WTC11 (cell line): ENCODE measurements around the gene SEMA7A. TPM values are rescaled to one million over a fixed set of nuclear protein-coding genes. Genes with fewer than 3 reads are reported as not detected.

Experiments used
- ATAC-seq: fragments of 200-7000 bp; cut with Tn5 transposase; 2 replicates; pipeline ENCODE4 v1.10.0; 2021; ENCODE audit warnings: mild to moderate bottlenecking, moderate library complexity
- CTCF ChIA-PET: fragments of 300-600 bp; sonication (Branson Sonifier 250); formaldehyde crosslinking; loops from one replicate; lab custom pipeline; 2021; ENCODE audit warnings: antibody characterized with exemption; lab: Charles Lee
- POLR2A ChIA-PET: fragments of 350-600 bp; sonication (Branson Sonifier 250); formaldehyde crosslinking; loops from one replicate; lab custom pipeline; 2021; ENCODE audit warnings: antibody characterized with exemption; lab: Charles Lee
- DNase-seq: peaks from one replicate; pipeline ENCODE4 v3.0.0; 2021; ENCODE audit warnings: low spot score
- H3K27ac Mint-ChIP-seq: 2 replicates; pipeline ENCODE4 v1.8.0; 2021; ENCODE audit warnings: mixed read lengths
- H3K27me3 Mint-ChIP-seq: 2 replicates; pipeline ENCODE4 v1.8.0; 2021; ENCODE audit warnings: low read depth, mild to moderate bottlenecking, moderate library complexity, mixed read lengths
- H3K36me3 Mint-ChIP-seq: 2 replicates; pipeline ENCODE4 v1.8.0; 2021; ENCODE audit warnings: mixed read lengths
- H3K4me1 Mint-ChIP-seq: 2 replicates; pipeline ENCODE4 v1.8.0; 2022; ENCODE audit warnings: mixed read lengths
- H3K4me3 Mint-ChIP-seq: 2 replicates; pipeline ENCODE4 v1.8.0; 2021; ENCODE audit warnings: mild to moderate bottlenecking, moderate library complexity, mixed read lengths
- H3K9me3 Mint-ChIP-seq: 2 replicates; pipeline ENCODE4 v1.8.0; 2021; ENCODE audit warnings: mixed read lengths
- CBFB ChIP-seq: sonication (generic); formaldehyde crosslinking; IDR thresholded peaks from 2 replicates; pipeline ENCODE4 v1.8.1; 2022; ENCODE audit warnings: mild to moderate bottlenecking, low read depth, missing genetic modification reagents
- CREM ChIP-seq: sonication (generic); formaldehyde crosslinking; IDR thresholded peaks from 2 replicates; pipeline ENCODE4 v1.8.1; 2022; ENCODE audit warnings: mild to moderate bottlenecking, missing genetic modification reagents, moderate library complexity
- E2F5 ChIP-seq: sonication (generic); formaldehyde crosslinking; IDR thresholded peaks from 2 replicates; pipeline ENCODE4 v1.8.1; 2022; ENCODE audit warnings: mild to moderate bottlenecking, moderate library complexity, missing genetic modification reagents
- ESRRA ChIP-seq: sonication (generic); formaldehyde crosslinking; IDR thresholded peaks from 2 replicates; pipeline ENCODE4 v1.8.1; 2022; ENCODE audit warnings: mild to moderate bottlenecking, missing genetic modification reagents, borderline replicate concordance
- FOXP1 ChIP-seq: sonication (generic); formaldehyde crosslinking; IDR thresholded peaks from 2 replicates; pipeline ENCODE4 v1.8.0; 2022; ENCODE audit warnings: missing genetic modification reagents, mild to moderate bottlenecking, moderate library complexity, borderline replicate concordance
- JUN ChIP-seq: sonication (generic); formaldehyde crosslinking; IDR thresholded peaks from 2 replicates; pipeline ENCODE4 v1.8.0; 2023; ENCODE audit warnings: mild to moderate bottlenecking, missing genetic modification reagents
- MXD4 ChIP-seq: fragments of 250-450 bp; sonication (Bioruptor Pico); IDR thresholded peaks from 2 replicates; pipeline ENCODE4 v1.8.0; 2021; ENCODE audit warnings: mild to moderate bottlenecking, moderate library complexity, borderline replicate concordance
- NFE2L1 ChIP-seq: sonication (generic); formaldehyde crosslinking; IDR thresholded peaks from 2 replicates; pipeline ENCODE4 v1.8.1; 2023; ENCODE audit warnings: missing genetic modification reagents
- NR2C2 ChIP-seq: sonication (generic); formaldehyde crosslinking; IDR thresholded peaks from 2 replicates; pipeline ENCODE4 v1.8.0; 2022; ENCODE audit warnings: mild to moderate bottlenecking, missing genetic modification reagents
- SMAD4 ChIP-seq: sonication (generic); formaldehyde crosslinking; IDR thresholded peaks from 2 replicates; pipeline ENCODE4 v1.8.0; 2022; ENCODE audit warnings: mild to moderate bottlenecking, missing genetic modification reagents
- SOX15 ChIP-seq: fragments of 250-450 bp; sonication (Bioruptor Pico); IDR thresholded peaks from 2 replicates; pipeline ENCODE4 v1.9.0; 2021; ENCODE audit warnings: mild to moderate bottlenecking
- TEAD1 ChIP-seq: sonication (generic); formaldehyde crosslinking; IDR thresholded peaks from 2 replicates; pipeline ENCODE4 v1.8.0; 2022; ENCODE audit warnings: mild to moderate bottlenecking, missing genetic modification reagents
- TEAD4 ChIP-seq: sonication (generic); formaldehyde crosslinking; IDR thresholded peaks from 2 replicates; pipeline ENCODE4 v1.8.0; 2022; ENCODE audit warnings: mild to moderate bottlenecking, missing genetic modification reagents
- ZNF396 ChIP-seq: fragments of 250-450 bp; sonication (Bioruptor Pico); IDR thresholded peaks from 2 replicates; pipeline ENCODE4 v1.8.0; 2021; ENCODE audit warnings: mild to moderate bottlenecking, moderate library complexity, borderline replicate concordance
- total RNA-seq: library from RNA; stranded (reverse); gene quantifications from 3 replicates; pipeline ENCODE4 v1.2.3, GENCODE V29; 2021
- TF ChIP-seq, protein P1 (sequence below): sonication (generic); formaldehyde crosslinking; IDR thresholded peaks from 2 replicates; pipeline ENCODE4 v1.8.1; 2023; ENCODE audit warnings: mild to moderate bottlenecking, missing genetic modification reagents
- TF ChIP-seq, protein P2 (sequence below): sonication (generic); formaldehyde crosslinking; IDR thresholded peaks from 2 replicates; pipeline ENCODE4 v1.8.1; 2023; ENCODE audit warnings: mild to moderate bottlenecking, missing genetic modification reagents, borderline replicate concordance
- TF ChIP-seq, protein P3 (sequence below): fragments of 250-450 bp; sonication (Bioruptor Pico); IDR thresholded peaks from 2 replicates; pipeline ENCODE4 v1.8.0; 2021; ENCODE audit warnings: mild to moderate bottlenecking
- TF ChIP-seq, protein P4 (sequence below): sonication (generic); formaldehyde crosslinking; IDR thresholded peaks from 2 replicates; pipeline ENCODE4 v1.8.0; 2023; ENCODE audit warnings: mild to moderate bottlenecking, missing genetic modification reagents

The SEMA7A gene
- total RNA-seq, 1 experiment from 2014 or later: 17.9 TPM

DNA sequence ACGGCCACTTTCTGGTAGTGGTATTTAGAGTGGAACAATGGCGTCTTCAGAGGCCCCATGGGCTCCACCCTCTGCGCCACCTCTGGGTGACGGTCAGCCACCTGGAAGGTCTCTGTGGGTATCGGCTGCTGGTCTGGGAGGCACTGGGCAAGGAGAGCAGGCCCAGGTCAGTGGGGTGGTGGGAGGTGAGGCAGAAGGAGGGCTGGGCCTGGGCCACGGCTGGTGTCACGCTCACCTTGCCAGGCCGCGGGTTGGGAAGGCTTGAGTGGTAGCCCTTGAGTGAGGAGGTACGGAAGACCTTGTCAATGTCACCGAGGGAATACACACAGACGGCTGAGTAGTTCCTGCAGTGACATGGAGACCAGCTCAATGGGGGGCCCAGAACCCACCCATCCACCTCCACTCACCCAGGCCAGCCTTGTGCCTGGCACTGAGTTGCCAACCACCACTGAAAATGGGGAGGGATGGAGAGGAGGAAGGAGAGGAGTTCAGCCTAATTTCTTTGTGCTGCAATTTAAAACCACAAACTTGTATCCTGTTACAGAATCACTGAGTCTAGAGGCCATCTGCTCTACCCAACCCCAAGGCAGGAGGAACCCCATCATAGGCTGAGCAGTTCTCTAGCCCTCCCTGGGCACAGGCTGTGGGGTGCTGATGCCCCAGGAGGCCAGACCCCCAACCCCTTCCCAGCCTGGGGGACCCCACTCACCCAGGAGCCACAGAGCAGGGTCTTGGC, 19.0 kb downstream of the SEMA7A start (continued):
- no peak for TF ChIP-seq SMAD4 (CRISPR knock-in tag)
- TF ChIP-seq SOX15 (CRISPR knock-in tag): no peak
- TF ChIP-seq CREM: no peak
- TF ChIP-seq, protein P1, sequence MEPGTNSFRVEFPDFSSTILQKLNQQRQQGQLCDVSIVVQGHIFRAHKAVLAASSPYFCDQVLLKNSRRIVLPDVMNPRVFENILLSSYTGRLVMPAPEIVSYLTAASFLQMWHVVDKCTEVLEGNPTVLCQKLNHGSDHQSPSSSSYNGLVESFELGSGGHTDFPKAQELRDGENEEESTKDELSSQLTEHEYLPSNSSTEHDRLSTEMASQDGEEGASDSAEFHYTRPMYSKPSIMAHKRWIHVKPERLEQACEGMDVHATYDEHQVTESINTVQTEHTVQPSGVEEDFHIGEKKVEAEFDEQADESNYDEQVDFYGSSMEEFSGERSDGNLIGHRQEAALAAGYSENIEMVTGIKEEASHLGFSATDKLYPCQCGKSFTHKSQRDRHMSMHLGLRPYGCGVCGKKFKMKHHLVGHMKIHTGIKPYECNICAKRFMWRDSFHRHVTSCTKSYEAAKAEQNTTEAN: no peak
- TF ChIP-seq ESRRA: no peak
- no peak for TF ChIP-seq ZNF396 (CRISPR knock-in tag)
- TF ChIP-seq, all 79 proteins: peak for 0

DNA sequence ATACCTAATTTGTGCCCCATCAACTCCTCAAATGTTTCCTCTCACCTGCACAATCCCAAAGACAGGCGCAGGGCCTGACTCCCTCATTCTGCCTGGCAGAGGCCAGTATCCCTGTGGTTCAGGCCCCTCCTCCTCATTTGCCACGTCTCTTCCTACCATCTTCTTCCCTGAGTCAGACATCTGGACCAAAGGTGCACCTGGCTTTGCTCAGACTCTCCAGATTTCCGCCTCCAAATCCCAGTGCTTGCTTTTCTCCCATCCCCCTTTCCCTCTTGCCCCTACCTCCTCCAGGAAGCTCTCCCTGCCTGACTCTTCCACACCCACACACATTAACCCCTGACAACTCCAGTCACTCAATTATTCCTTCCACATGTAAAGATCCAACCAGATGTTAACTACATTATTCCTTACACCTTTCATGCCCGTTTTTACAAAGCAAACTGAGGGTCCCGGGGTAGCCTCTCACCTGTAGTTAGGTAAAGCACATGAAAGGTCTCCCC, 19.6 kb downstream of the SEMA7A start:
- H3K27ac Mint-ChIP-seq: no peak overlapping the region
- TF ChIP-seq, protein P2, sequence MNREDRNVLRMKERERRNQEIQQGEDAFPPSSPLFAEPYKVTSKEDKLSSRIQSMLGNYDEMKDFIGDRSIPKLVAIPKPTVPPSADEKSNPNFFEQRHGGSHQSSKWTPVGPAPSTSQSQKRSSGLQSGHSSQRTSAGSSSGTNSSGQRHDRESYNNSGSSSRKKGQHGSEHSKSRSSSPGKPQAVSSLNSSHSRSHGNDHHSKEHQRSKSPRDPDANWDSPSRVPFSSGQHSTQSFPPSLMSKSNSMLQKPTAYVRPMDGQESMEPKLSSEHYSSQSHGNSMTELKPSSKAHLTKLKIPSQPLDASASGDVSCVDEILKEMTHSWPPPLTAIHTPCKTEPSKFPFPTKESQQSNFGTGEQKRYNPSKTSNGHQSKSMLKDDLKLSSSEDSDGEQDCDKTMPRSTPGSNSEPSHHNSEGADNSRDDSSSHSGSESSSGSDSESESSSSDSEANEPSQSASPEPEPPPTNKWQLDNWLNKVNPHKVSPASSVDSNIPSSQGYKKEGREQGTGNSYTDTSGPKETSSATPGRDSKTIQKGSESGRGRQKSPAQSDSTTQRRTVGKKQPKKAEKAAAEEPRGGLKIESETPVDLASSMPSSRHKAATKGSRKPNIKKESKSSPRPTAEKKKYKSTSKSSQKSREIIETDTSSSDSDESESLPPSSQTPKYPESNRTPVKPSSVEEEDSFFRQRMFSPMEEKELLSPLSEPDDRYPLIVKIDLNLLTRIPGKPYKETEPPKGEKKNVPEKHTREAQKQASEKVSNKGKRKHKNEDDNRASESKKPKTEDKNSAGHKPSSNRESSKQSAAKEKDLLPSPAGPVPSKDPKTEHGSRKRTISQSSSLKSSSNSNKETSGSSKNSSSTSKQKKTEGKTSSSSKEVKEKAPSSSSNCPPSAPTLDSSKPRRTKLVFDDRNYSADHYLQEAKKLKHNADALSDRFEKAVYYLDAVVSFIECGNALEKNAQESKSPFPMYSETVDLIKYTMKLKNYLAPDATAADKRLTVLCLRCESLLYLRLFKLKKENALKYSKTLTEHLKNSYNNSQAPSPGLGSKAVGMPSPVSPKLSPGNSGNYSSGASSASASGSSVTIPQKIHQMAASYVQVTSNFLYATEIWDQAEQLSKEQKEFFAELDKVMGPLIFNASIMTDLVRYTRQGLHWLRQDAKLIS: no peak
- TF ChIP-seq NFE2L1 (CRISPR knock-in tag) (no peak), JUN (CRISPR knock-in tag) (no peak), FOXP1 (CRISPR knock-in tag) (no peak), CBFB (no peak), TEAD1 (no peak), SMAD4 (CRISPR knock-in tag) (no peak), MXD4 (no peak), TEAD4 (CRISPR knock-in tag) (no peak), NR2C2 (CRISPR knock-in tag) (no peak), ESRRA (no peak), E2F5 (CRISPR knock-in tag) (no peak)
- TF ChIP-seq, protein P3, sequence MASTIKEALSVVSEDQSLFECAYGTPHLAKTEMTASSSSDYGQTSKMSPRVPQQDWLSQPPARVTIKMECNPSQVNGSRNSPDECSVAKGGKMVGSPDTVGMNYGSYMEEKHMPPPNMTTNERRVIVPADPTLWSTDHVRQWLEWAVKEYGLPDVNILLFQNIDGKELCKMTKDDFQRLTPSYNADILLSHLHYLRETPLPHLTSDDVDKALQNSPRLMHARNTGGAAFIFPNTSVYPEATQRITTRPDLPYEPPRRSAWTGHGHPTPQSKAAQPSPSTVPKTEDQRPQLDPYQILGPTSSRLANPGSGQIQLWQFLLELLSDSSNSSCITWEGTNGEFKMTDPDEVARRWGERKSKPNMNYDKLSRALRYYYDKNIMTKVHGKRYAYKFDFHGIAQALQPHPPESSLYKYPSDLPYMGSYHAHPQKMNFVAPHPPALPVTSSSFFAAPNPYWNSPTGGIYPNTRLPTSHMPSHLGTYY (CRISPR knock-in tag): no peak
- TF ChIP-seq, protein P4, sequence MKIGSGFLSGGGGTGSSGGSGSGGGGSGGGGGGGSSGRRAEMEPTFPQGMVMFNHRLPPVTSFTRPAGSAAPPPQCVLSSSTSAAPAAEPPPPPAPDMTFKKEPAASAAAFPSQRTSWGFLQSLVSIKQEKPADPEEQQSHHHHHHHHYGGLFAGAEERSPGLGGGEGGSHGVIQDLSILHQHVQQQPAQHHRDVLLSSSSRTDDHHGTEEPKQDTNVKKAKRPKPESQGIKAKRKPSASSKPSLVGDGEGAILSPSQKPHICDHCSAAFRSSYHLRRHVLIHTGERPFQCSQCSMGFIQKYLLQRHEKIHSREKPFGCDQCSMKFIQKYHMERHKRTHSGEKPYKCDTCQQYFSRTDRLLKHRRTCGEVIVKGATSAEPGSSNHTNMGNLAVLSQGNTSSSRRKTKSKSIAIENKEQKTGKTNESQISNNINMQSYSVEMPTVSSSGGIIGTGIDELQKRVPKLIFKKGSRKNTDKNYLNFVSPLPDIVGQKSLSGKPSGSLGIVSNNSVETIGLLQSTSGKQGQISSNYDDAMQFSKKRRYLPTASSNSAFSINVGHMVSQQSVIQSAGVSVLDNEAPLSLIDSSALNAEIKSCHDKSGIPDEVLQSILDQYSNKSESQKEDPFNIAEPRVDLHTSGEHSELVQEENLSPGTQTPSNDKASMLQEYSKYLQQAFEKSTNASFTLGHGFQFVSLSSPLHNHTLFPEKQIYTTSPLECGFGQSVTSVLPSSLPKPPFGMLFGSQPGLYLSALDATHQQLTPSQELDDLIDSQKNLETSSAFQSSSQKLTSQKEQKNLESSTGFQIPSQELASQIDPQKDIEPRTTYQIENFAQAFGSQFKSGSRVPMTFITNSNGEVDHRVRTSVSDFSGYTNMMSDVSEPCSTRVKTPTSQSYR (CRISPR knock-in tag): no peak
- TF ChIP-seq, all 79 proteins: peak for 0
- H3K36me3 Mint-ChIP-seq: peaks cover 12% of the 10 kb centered on the region
- no peak overlapping the region for H3K4me3 Mint-ChIP-seq
- no peaks in the 10 kb centered on the region for H3K27me3 Mint-ChIP-seq
- CTCF ChIA-PET: no interaction called here
- H3K4me1 Mint-ChIP-seq: no peaks in the 10 kb centered on the region
- H3K9me3 Mint-ChIP-seq: no peaks in the 10 kb centered on the region
- no peak for ATAC-seq
- POLR2A ChIA-PET: interaction anchor here (0.5 kb wide), 1 partner anchor 1975 kb away, joined by 8 read pairs; no protein-coding TSS in a partner anchor
- no peak for DNase-seq
